Subcutaneous abdominal adipose tissue (tissue), 5 donors: ENCODE data around the gene TCF7L2.

Source experiments
- H3K27ac ChIP-seq: one replicate; pipeline ENCODE4 v1.7.0; 2013; ENCODE audit warnings: low read depth, mild to moderate bottlenecking, inconsistent platforms, low read length, moderate library complexity
- H3K27me3 ChIP-seq, 5 donors: one replicate each; pipeline ENCODE4 v1.7.0; 2013; ENCODE audit warnings: low read length in 5 of 5, inconsistent platforms in 1 of 5; ENCODE audit not compliant: control insufficient read depth in 5 of 5, insufficient read depth in 4 of 5
- H3K36me3 ChIP-seq, 5 donors: one replicate each; pipeline ENCODE4 v1.7.0; 2013; ENCODE audit warnings: low read length in 5 of 5; ENCODE audit not compliant: control insufficient read depth in 5 of 5, insufficient read depth in 5 of 5
- H3K4me1 ChIP-seq, 5 donors: one replicate each; pipeline ENCODE4 v1.7.0; 2013; ENCODE audit warnings: low read length in 5 of 5, mild to moderate bottlenecking in 3 of 5, moderate library complexity in 1 of 5; ENCODE audit not compliant: control insufficient read depth in 5 of 5, insufficient read depth in 5 of 5
- H3K4me3 ChIP-seq, 5 donors: one replicate each; pipeline ENCODE4 v1.7.0; 2013; ENCODE audit warnings: low read length in 5 of 5, low read depth in 1 of 5
- H3K9ac ChIP-seq, 5 donors: one replicate each; pipeline ENCODE4 v1.7.0; 2013; ENCODE audit warnings: low read length in 5 of 5, mild to moderate bottlenecking in 4 of 5, moderate library complexity in 3 of 5
- H3K9me3 ChIP-seq, 5 donors: one replicate each; pipeline ENCODE4 v1.7.0; 2013; ENCODE audit warnings: low read length in 5 of 5; ENCODE audit not compliant: control insufficient read depth in 5 of 5
- donor health status: healthy.
- donor health status: healthy.
- donor health status: healthy.
- donor health status: healthy.
- donor health status: healthy.

The TCF7L2 gene

DNA sequence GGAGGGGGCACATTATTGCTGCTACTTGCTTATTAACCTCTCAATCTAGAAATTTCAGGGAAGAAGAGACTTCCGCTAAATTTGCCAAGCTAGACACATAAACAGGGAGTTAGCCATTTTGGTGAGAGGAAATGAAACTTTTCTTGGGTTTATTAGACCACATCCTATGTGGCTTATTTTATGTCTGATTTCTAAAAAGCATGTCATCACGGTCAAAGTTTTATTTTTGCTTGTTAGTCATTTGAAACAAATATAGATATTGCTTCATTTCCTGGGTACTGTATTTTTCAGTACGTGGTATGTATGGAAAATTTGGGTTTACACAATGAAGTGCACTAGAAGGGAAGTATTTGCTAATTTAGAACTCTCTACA lies 144.1 kb downstream of the TCF7L2 start:
- H3K27me3 ChIP-seq, result no peaks in the 10 kb centered on the region
- H3K4me3 ChIP-seq, result no peak overlapping the region
- H3K27ac ChIP-seq, result peak overlapping the region; percentile 69
- peaks cover 0 to 21% (median 4%) of the 10 kb centered on the region in 5 donors for H3K36me3 ChIP-seq
- H3K9me3 ChIP-seq, result no peaks in the 10 kb centered on the region
- H3K9ac ChIP-seq, result no peak overlapping the region
- peaks cover 11 to 57% (median 45%) of the 10 kb centered on the region in 5 donors for H3K4me1 ChIP-seq

DNA sequence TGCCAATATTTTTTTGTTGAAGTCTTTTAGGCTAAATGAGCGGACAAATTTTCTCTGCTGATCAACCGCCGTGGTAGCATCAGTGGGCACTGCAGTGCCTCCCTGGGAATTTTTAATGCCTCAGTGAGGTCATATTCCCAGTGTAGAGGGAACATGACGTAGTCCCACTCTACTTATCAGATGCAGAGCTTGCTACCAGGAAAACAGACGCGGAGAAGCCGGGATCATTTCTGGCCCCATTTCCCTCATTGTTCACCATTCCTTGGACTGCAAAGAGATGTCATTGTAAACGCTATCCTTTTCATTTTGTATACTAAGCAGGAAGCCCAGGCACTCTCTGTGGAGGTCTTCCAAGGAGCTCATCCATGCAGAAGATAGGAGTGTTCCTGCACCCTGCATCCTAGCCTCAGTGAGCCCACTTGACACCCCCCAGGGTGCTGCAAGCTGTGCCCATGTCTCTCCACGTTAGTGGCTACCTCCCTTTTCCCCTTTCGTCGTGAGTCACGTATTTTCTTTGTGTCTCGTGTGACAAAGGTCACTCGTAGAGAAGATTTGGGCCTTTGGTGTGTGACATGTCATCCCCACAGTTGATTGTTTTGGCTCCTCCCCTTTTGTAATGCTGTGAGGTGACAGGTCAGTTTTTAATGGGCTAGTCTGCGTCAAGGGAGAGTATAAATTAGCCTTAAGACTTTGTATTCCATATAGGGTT lies 145.5 kb downstream of the TCF7L2 start:
- H3K4me3 ChIP-seq, result no peak overlapping the region
- no peak overlapping the region for H3K9ac ChIP-seq
- H3K4me1 ChIP-seq, result peaks cover 11 to 62% (median 46%) of the 10 kb centered on the region in 5 donors
- no peaks in the 10 kb centered on the region for H3K27me3 ChIP-seq
- peak overlapping the region; percentile 63 for H3K27ac ChIP-seq
- no peaks in the 10 kb centered on the region for H3K9me3 ChIP-seq
- peaks cover 2 to 21% (median 4%) of the 10 kb centered on the region in 5 donors for H3K36me3 ChIP-seq

GRCh38 chr10:113096128-113096996 lies 146.3 kb downstream of the TCF7L2 start:
- Histone ChIP-seq H3K27ac (peak overlapping the region; percentile 63), H3K9me3 (no peaks in the 10 kb centered on the region), H3K4me1 (peaks cover 11 to 62% (median 46%) of the 10 kb centered on the region in 5 donors), H3K9ac (peak overlapping the region in 1 of 5 donors; percentile 20), H3K36me3 (peaks cover 2 to 21% (median 4%) of the 10 kb centered on the region in 5 donors), H3K27me3 (no peaks in the 10 kb centered on the region), H3K4me3 (peak overlapping the region in 1 of 5 donors; percentile 5)

- peak overlapping the region in 2 of 5 donors; percentile 20 to 28 for H3K9ac ChIP-seq
- peaks cover 1 to 15% (median 3%) of the 10 kb centered on the region in 5 donors for H3K36me3 ChIP-seq
- peaks cover 11 to 61% (median 46%) of the 10 kb centered on the region in 5 donors for H3K4me1 ChIP-seq
- no peaks in the 10 kb centered on the region for H3K27me3 ChIP-seq
- H3K27ac ChIP-seq, result peak overlapping the region; percentile 63
- peak overlapping the region in 1 of 5 donors; percentile 5 for H3K4me3 ChIP-seq
- no peaks in the 10 kb centered on the region for H3K9me3 ChIP-seq
Measured at GRCh38 chr10:113097036-113097435, 147.0 kb downstream of the TCF7L2 start.

DNA sequence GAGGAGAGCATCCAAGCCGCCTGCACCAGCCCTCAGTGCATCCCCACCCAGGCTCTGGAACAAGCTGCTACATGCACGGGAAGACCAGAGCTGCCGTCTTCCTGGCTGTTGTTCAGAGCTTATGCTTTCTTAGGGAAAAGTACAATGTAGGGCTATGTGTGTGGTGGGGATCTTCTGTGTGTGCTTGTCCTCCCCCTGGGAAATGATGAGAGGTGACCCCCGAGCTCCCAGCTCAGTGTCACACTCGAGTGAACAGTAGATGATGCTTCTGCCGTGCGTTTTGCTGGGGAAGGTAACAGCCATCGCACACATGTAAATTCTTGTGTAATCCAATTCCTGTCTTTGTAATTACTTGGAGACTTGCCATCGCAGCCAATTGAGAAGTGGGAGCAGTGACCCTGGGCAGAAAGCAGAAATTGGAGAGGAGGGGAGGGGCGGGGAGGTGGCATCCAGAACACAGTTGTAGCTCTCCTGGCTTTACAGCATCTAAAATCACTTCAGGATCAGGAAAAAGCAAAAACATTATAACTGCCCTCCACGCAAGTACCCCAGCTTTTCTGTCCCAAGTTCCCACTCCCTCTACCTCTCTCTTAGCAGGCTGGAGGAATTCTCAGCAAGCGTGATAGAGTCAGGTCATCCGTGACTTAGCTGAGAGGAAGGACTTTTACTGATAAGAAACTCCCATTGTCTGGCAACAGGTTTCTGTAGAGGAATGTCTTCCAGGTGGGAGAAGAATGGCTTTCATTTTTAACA lies 149.6 kb downstream of the TCF7L2 start:
- no peaks in the 10 kb centered on the region for H3K9me3 ChIP-seq
- H3K4me3 ChIP-seq, result peak overlapping the region in 1 of 5 donors; percentile 18
- H3K27me3 ChIP-seq, result no peaks in the 10 kb centered on the region
- H3K36me3 ChIP-seq, result peaks cover 0 to 12% (median 0%) of the 10 kb centered on the region in 5 donors
- peak overlapping the region; percentile 18 for H3K27ac ChIP-seq
- H3K9ac ChIP-seq, result peak overlapping the region in 1 of 5 donors; percentile 4
- H3K4me1 ChIP-seq, result peaks cover 15 to 57% (median 51%) of the 10 kb centered on the region in 5 donors

DNA sequence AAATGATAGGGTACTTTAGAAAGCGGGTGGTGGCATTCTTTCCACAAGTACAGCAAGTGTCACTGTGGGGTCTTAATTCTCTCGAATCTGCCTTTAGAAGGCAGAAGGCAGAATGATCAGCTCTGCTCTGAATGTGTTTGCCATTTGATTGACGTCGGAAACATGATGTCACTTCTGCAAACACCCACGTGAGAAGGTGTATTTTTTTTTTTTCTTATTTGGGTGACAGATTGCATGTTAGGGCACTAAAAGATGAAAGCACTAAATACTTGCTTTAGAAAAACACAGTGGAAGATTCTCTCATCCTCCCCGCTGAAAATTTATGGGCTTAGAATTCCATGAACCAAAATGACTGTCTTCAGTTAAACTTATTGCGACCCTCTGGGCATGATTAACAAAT lies 150.2 kb downstream of the TCF7L2 start:
- Histone ChIP-seq H3K27me3 (no peaks in the 10 kb centered on the region), H3K36me3 (peaks cover 0 to 12% (median 0%) of the 10 kb centered on the region in 5 donors), H3K27ac (peak overlapping the region; percentile 15), H3K9me3 (no peaks in the 10 kb centered on the region), H3K9ac (no peak overlapping the region), H3K4me1 (peaks cover 17 to 60% (median 57%) of the 10 kb centered on the region in 5 donors), H3K4me3 (no peak overlapping the region)

DNA sequence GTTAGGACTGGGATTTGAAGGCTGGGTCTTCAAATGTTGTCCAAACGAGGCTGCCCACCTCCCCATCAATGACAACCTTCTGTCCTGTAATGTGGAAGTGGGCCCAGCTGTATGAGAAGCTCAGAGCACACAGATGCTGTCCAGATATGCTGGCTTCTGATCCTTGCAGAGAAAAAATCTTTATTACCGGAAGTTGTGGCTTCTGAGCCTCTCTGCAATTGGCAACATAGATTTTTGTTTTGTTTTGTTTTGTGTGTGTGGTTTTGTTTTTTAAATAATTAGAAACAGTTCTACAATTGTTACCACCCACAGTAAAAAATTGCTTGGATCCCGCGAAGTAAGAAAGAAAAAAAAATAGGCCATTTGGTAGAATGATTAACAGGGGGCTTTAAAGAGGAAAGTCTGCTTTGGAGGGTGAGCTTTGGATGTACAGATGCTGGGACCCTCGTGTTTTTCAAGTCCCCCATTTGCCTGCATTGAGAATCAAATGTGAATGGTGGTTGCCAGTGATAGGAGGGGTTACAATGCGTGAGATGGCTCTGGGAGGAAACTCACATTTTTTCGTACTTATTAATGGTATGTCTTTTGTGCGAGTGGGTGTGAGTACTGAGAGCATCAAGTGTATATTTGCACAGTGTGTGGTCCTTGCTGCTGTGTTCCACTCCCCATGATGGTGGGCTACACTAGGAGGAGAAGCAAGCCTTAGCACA lies 153.2 kb downstream of the TCF7L2 start:
- H3K9ac ChIP-seq, result peak overlapping the region in 2 of 5 donors; percentile 32 to 36
- peak overlapping the region; percentile 89 for H3K27ac ChIP-seq
- H3K4me3 ChIP-seq, result peak overlapping the region in 2 of 5 donors; percentile 2 to 39

GRCh38 chr10:113104047-113104446 lies 154.0 kb downstream of the TCF7L2 start:
- H3K9me3 ChIP-seq, result no peaks in the 10 kb centered on the region
- no peaks in the 10 kb centered on the region for H3K27me3 ChIP-seq
- peak overlapping the region in 2 of 5 donors; percentile 2 to 39 for H3K4me3 ChIP-seq
- H3K9ac ChIP-seq, result peak overlapping the region in 2 of 5 donors; percentile 20 to 71
- H3K27ac ChIP-seq, result peak overlapping the region; percentile 89
- H3K36me3 ChIP-seq, result peaks cover 0 to 4% (median 0%) of the 10 kb centered on the region in 5 donors
- H3K4me1 ChIP-seq, result peaks cover 17 to 59% (median 49%) of the 10 kb centered on the region in 5 donors

More for the DNA sequence above, 153.2 kb downstream of the TCF7L2 start:
- H3K9me3 ChIP-seq, result no peaks in the 10 kb centered on the region
- peaks cover 17 to 59% (median 51%) of the 10 kb centered on the region in 5 donors for H3K4me1 ChIP-seq
- H3K36me3 ChIP-seq, result peaks cover 0 to 4% (median 0%) of the 10 kb centered on the region in 5 donors
- no peaks in the 10 kb centered on the region for H3K27me3 ChIP-seq

DNA sequence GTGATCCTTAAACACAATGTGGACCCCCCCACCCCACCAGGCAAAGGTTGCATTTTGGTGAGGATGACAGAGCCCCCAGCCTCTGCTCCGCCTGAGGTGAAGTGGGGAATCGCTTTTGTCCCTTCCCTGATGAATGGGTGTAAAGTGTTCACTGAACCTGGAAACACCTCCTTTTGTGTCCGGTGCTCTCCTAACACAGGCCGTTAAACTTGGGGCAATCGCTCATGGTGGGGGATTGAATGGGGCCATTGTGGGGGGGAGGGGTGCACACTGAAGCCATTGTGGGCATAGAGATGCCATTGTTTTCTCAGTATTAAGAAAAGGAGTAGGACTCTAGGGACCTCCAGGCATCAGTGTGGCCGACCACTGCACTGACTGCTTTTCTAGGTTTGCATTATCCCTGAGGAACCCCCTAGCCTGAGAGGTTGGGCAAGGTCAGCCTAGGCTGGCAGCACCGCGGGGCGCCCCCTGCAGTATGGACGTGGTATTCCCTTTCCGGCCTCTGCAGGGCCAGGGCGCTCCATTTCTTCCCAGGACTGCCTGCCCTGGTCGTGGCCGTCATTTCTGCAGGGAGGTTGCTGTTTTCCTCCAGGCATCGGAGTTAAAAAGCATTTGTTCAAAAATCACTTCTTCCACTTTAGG lies 158.3 kb downstream of the TCF7L2 start:
- Histone ChIP-seq H3K36me3 (no peaks in the 10 kb centered on the region), H3K27me3 (no peaks in the 10 kb centered on the region), H3K27ac (peak overlapping the region; percentile 34), H3K4me3 (no peak overlapping the region), H3K4me1 (peaks cover 15 to 56% (median 50%) of the 10 kb centered on the region in 5 donors), H3K9me3 (no peaks in the 10 kb centered on the region), H3K9ac (no peak overlapping the region)
